H1 (cell line): ENCODE data around the gene ERP29. TPM values are rescaled to one million over a fixed set of nuclear protein-coding genes. Genes with fewer than 3 reads are reported as not detected.

Experiments
- CTCF ChIA-PET: fragments of 300-600 bp; sonication (Branson Sonifier 250); formaldehyde crosslinking; loops from one replicate; lab custom pipeline; 2021; ENCODE audit not compliant: partially characterized antibody; lab: Charles Lee
- POLR2A ChIA-PET: fragments of 300-600 bp; sonication (Branson Sonifier 250); formaldehyde crosslinking; loops from one replicate; lab custom pipeline; 2021; ENCODE audit warnings: inconsistent platforms; ENCODE audit not compliant: partially characterized antibody; lab: Charles Lee
- DNase-seq, 2 experiments: peaks; one replicate each; pipeline versions ENCODE4 v3.0.0 to v3.0.0-alpha.2; 2010 to 2022; ENCODE audit warnings: low spot score in 2 of 2, low read depth in 1 of 2, mixed read lengths in 1 of 2
- FAIRE-seq: peaks from 2 replicates; lab custom pipeline; 2011; peaks lifted over from hg19 to GRCh38; lab: Jason Lieb, UNC
- H2AFZ ChIP-seq: 2 replicates; pipeline ENCODE4 v1.8.1; 2012; ENCODE audit warnings: low read length, inconsistent platforms
- H2AK5ac ChIP-seq: 2 replicates; pipeline ENCODE4 v1.6.1; 2013; ENCODE audit warnings: low read depth, low read length
- H2BK120ac ChIP-seq: replicated peaks from 2 replicates; pipeline ENCODE3; 2013; ENCODE audit warnings: low read depth, low read length, inconsistent platforms
- H2BK12ac ChIP-seq: 2 replicates; pipeline ENCODE4 v1.6.1; 2013; ENCODE audit warnings: low read depth, low read length
- H2BK15ac ChIP-seq: 2 replicates; pipeline ENCODE4 v1.6.1; 2013; ENCODE audit warnings: low read length
- H2BK20ac ChIP-seq: 2 replicates; pipeline ENCODE4 v1.6.1; 2013; ENCODE audit warnings: low read length
- H2BK5ac ChIP-seq: 2 replicates; pipeline ENCODE4 v1.6.1; 2013; ENCODE audit warnings: low read depth, low read length
- H3K14ac ChIP-seq: 2 replicates; pipeline ENCODE4 v1.6.1; 2013; ENCODE audit warnings: inconsistent platforms; ENCODE audit not compliant: insufficient read length
- H3K18ac ChIP-seq: 2 replicates; pipeline ENCODE4 v1.6.1; 2013; ENCODE audit warnings: low read length; ENCODE audit errors: extremely low read depth
- H3K23ac ChIP-seq: 2 replicates; pipeline ENCODE4 v1.6.1; 2013; ENCODE audit warnings: inconsistent platforms; ENCODE audit not compliant: insufficient read length
- H3K23me2 ChIP-seq: 2 replicates; pipeline ENCODE4 v1.6.1; 2013; ENCODE audit warnings: low read depth, low read length
- H3K27ac ChIP-seq: 2 replicates; pipeline ENCODE4 v1.6.1; 2011; ENCODE audit warnings: low read depth, low read length, inconsistent platforms
- H3K27me3 ChIP-seq, 4 experiments: replicated peaks in 1 of 4; 1 replicate in 1 of 4; 2 replicates in 3 of 4; pipeline versions ENCODE4 v1.6.1 to v1.8.1; 2011 to 2013; ENCODE audit warnings: low read length in 3 of 4, mild to moderate bottlenecking in 3 of 4, inconsistent platforms in 2 of 4, mixed read lengths in 2 of 4, moderate library complexity in 1 of 4; ENCODE audit not compliant: control insufficient read depth in 3 of 4, insufficient read depth in 3 of 4; ENCODE audit errors: extremely low read depth in 1 of 4
- H3K36me3 ChIP-seq, 4 experiments: 2 replicates each; pipeline versions ENCODE4 v1.6.1 to v1.8.1; 2011 to 2013; ENCODE audit warnings: mild to moderate bottlenecking in 4 of 4, low read length in 3 of 4, moderate library complexity in 2 of 4, control low read depth in 1 of 4, inconsistent platforms in 1 of 4; ENCODE audit not compliant: insufficient read depth in 4 of 4, control insufficient read depth in 2 of 4
- H3K4ac ChIP-seq: replicated peaks from 2 replicates; pipeline ENCODE3; 2013; ENCODE audit warnings: low read length, low read depth, mixed read lengths, inconsistent platforms; ENCODE audit not compliant: insufficient read length
- H3K4me1 ChIP-seq, 4 experiments: replicated peaks in 1 of 4; 1 replicate in 1 of 4; 2 replicates in 3 of 4; pipeline versions ENCODE4 v1.6.1 to v1.8.1; 2011 to 2013; ENCODE audit warnings: low read length in 3 of 4, inconsistent platforms in 2 of 4, mixed read lengths in 1 of 4; ENCODE audit not compliant: insufficient read depth in 4 of 4, control insufficient read depth in 3 of 4
- H3K4me2 ChIP-seq, 2 experiments: 2 replicates each; pipeline versions ENCODE4 v1.6.1 to v1.8.1; 2011 to 2013; ENCODE audit warnings: low read depth in 2 of 2, low read length in 2 of 2, control low read depth in 1 of 2, inconsistent platforms in 1 of 2, mild to moderate bottlenecking in 1 of 2; ENCODE audit not compliant: insufficient read depth in 1 of 2
- H3K4me3 ChIP-seq, 4 experiments: fragments of 200-600, 300-600 bp in 1 of 4; sonication (generic), shearing (Covaris generic), sonication (Bioruptor Twin) in 1 of 4; 2 replicates each; pipeline versions ENCODE4 v1.5.1 to v1.8.1; 2011 to 2016; ENCODE audit warnings: low read length in 4 of 4, low read depth in 3 of 4, control low read depth in 2 of 4, inconsistent platforms in 2 of 4, mild to moderate bottlenecking in 2 of 4, mixed read lengths in 1 of 4, moderate library complexity in 1 of 4; ENCODE audit not compliant: insufficient read depth in 2 of 4; ENCODE audit errors: extremely low read depth in 1 of 4
- H3K56ac ChIP-seq: replicated peaks from 2 replicates; pipeline ENCODE3; 2013; ENCODE audit warnings: low read depth, mild to moderate bottlenecking, mixed read lengths, low read length, inconsistent platforms; ENCODE audit not compliant: insufficient read length
- H3K79me1 ChIP-seq: 2 replicates; pipeline ENCODE4 v1.6.1; 2013; ENCODE audit warnings: low read depth, low read length, control low read depth
- H3K79me2 ChIP-seq, 2 experiments: 2 replicates each; pipeline versions ENCODE4 v1.6.1 to v1.8.1; 2012 to 2013; ENCODE audit warnings: low read length in 2 of 2, mild to moderate bottlenecking in 2 of 2, inconsistent platforms in 1 of 2; ENCODE audit not compliant: insufficient read depth in 2 of 2, control insufficient read depth in 1 of 2
- H3K9ac ChIP-seq, 4 experiments: replicated peaks in 1 of 4; 1 replicate in 1 of 4; 2 replicates in 3 of 4; pipeline versions ENCODE4 v1.6.1 to v1.8.1; 2011 to 2013; ENCODE audit warnings: low read depth in 3 of 4, low read length in 3 of 4, control low read depth in 2 of 4, mild to moderate bottlenecking in 2 of 4, moderate library complexity in 2 of 4, inconsistent platforms in 1 of 4; ENCODE audit errors: extremely low read depth in 1 of 4
- H3K9me3 ChIP-seq, 2 experiments: 2 replicates each; pipeline versions ENCODE4 v1.6.1 to v1.8.1; 2012 to 2013; ENCODE audit warnings: mild to moderate bottlenecking in 2 of 2, moderate library complexity in 2 of 2, control low read depth in 1 of 2, inconsistent platforms in 1 of 2, low read depth in 1 of 2, low read length in 1 of 2, mixed read lengths in 1 of 2; ENCODE audit not compliant: insufficient read depth in 2 of 2
- H4K20me1 ChIP-seq, 2 experiments: replicated peaks in 1 of 2; 2 replicates each; pipeline versions ENCODE3 to v1.8.1; 2011 to 2013; ENCODE audit warnings: inconsistent platforms in 2 of 2, low read length in 2 of 2, mild to moderate bottlenecking in 1 of 2; ENCODE audit not compliant: insufficient read depth in 2 of 2, control insufficient read depth in 1 of 2
- H4K5ac ChIP-seq: 2 replicates; pipeline ENCODE4 v1.6.1; 2013; ENCODE audit warnings: low read length, low read depth, mixed read lengths, inconsistent platforms; ENCODE audit not compliant: insufficient read length
- H4K8ac ChIP-seq: 2 replicates; pipeline ENCODE4 v1.8.0; 2013; ENCODE audit warnings: mild to moderate bottlenecking, moderate library complexity, low read length, inconsistent platforms; ENCODE audit not compliant: insufficient read depth; ENCODE audit errors: extremely low read depth
- H4K91ac ChIP-seq: replicated peaks from 2 replicates; pipeline ENCODE3; 2013; ENCODE audit warnings: low read length, mixed read lengths, inconsistent platforms; ENCODE audit not compliant: insufficient read length
- ASH2L ChIP-seq: fragments of 200-600, 300-600 bp; sonication (generic); IDR thresholded peaks from one replicate; pipeline ENCODE4 v1.7.1; 2017; ENCODE audit warnings: low read length
- CBX8 ChIP-seq: fragments of 300-800, 300-1000 bp; sonication (generic); IDR thresholded peaks from 2 replicates; pipeline ENCODE4 v1.7.1; 2016; ENCODE audit warnings: low read depth, low read length, borderline replicate concordance
- CEBPB ChIP-seq: IDR thresholded peaks from 2 replicates; pipeline ENCODE4 v1.6.1; 2012; ENCODE audit warnings: low read depth, low read length
- EP300 ChIP-seq, 2 experiments: IDR thresholded peaks; 1 replicate in 1 of 2; 2 replicates in 1 of 2; pipeline ENCODE4 v1.6.1; 2011 to 2012; ENCODE audit warnings: low read depth in 2 of 2, low read length in 2 of 2, mild to moderate bottlenecking in 2 of 2, borderline replicate concordance in 1 of 2, inconsistent platforms in 1 of 2, moderate library complexity in 1 of 2
- GABPA ChIP-seq: IDR thresholded peaks from 2 replicates; pipeline ENCODE4 v1.6.1; 2011; ENCODE audit warnings: mild to moderate bottlenecking, low read length, moderate library complexity, borderline replicate concordance; ENCODE audit not compliant: insufficient read depth
- HDAC6 ChIP-seq: IDR thresholded peaks from one replicate; pipeline ENCODE4 v1.7.1; 2012; ENCODE audit warnings: low read depth, mild to moderate bottlenecking, inconsistent platforms, low read length, moderate library complexity
- PHF8 ChIP-seq: fragments of 200-600 bp; sonication (generic); conservative IDR thresholded peaks from 2 replicates; pipeline ENCODE4 v1.7.1; 2012; ENCODE audit warnings: low read depth, mild to moderate bottlenecking, inconsistent platforms, low read length, moderate library complexity
- POU5F1 ChIP-seq: IDR thresholded peaks from 2 replicates; pipeline ENCODE4 v1.6.1; 2011; ENCODE audit warnings: low read depth, mild to moderate bottlenecking, low read length, moderate library complexity
- RFX5 ChIP-seq: IDR thresholded peaks from 2 replicates; pipeline ENCODE4 v1.6.1; 2011; ENCODE audit warnings: low read depth, low read length, improper control_type of control experiment, borderline replicate concordance
- SIN3A ChIP-seq, 2 experiments: IDR thresholded peaks in 1 of 2; conservative IDR thresholded peaks in 1 of 2; 2 replicates each; pipeline ENCODE4 v1.6.1; 2011 to 2012; ENCODE audit warnings: low read length in 2 of 2, improper control_type of control experiment in 1 of 2, low read depth in 1 of 2, mild to moderate bottlenecking in 1 of 2
- SIRT6 ChIP-seq: IDR thresholded peaks from one replicate; pipeline ENCODE4 v1.7.1; 2012; ENCODE audit warnings: low read length, inconsistent platforms
- TAF1 ChIP-seq: IDR thresholded peaks from 2 replicates; pipeline ENCODE4 v1.6.1; 2011; ENCODE audit warnings: mild to moderate bottlenecking, low read depth, low read length
- TCF12 ChIP-seq: IDR thresholded peaks from 2 replicates; pipeline ENCODE4 v1.6.1; 2011; ENCODE audit warnings: low read depth, mild to moderate bottlenecking, low read length
- WGBS, 2 experiments: shearing (Covaris generic) in 1 of 2; methylation state at CpG; one replicate each; pipeline versions ENCODE4 v1.1.6 to v1.1.7; 2013 to 2015; ENCODE audit warnings: low lambda C conversion rate in 2 of 2, mixed read lengths in 2 of 2, inconsistent platforms in 1 of 2, low coverage in 1 of 2, missing lambda C conversion rate in 1 of 2; ENCODE audit not compliant: insufficient replicate concordance in 2 of 2, insufficient coverage in 1 of 2, insufficient read length in 1 of 2; ENCODE audit errors: extremely low coverage in 1 of 2, missing lambda C conversion rate in 1 of 2; 5-methylcytosine and 5-hydroxymethylcytosine counted together
- polyA plus RNA-seq, 7 experiments: library from polyadenylated mRNA; depleted of rRNA in 3 of 7; stranded (reverse) in 5 of 7; unstranded in 2 of 7; fragments of >200 nt in 5 of 7; fragments of 200-250 nt in 2 of 7; gene quantifications; 1 replicate in 5 of 7; 2 replicates in 1 of 7; 4 replicates in 1 of 7; pipeline versions ENCODE4 v1.2.1 to v1.2.3, GENCODE V29; 2011 to 2013; ENCODE audit warnings: missing spikeins in 2 of 7, mixed read lengths in 2 of 7
- total RNA-seq: library from RNA; stranded (reverse); fragmentation: NEBNext Ultra II Directional; extraction: Animal tissue kit (Norgen Biotek cat#: 25700); gene quantifications from 2 replicates; pipeline ENCODE4 v1.2.1, GENCODE V29; 2021
- TF ChIP-seq, protein P1 (sequence below): IDR thresholded peaks from 2 replicates; pipeline ENCODE4 v1.6.1; 2012; ENCODE audit warnings: inconsistent platforms

Gene ERP29
- total and polyA plus RNA-seq, 2 of the 8 experiments (the other 6 are each of a cell fraction or from before 2014, with no cell fraction given), result 88.7 to 171 TPM

DNA sequence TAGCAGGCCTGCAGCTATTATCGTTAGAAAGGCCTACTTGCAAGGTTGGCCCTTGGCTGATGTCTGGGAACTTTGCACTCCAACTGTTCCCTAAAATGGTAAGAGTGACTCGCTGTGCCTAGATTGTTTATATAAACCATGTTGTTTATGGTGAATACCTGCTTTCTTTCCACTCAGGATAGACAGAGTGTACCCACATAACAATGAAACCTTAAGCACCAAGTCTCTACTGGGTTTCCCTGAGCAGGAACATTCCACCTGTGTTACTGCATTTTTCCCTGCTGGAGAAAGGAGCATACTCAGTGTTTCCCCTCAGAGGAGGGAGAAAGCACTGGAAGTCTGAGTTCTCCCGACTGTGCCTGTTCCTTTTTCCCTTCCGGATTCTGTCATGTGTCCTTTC is 32.8 kb downstream of the ERP29 start:
- no peak overlapping the region for H3K27ac ChIP-seq
- FAIRE-seq, result no peak

More for the DNA sequence above, 32.8 kb downstream of the ERP29 start:
- H2BK12ac ChIP-seq, result no peak overlapping the region
- H3K79me2 ChIP-seq, result no peaks in the 10 kb centered on the region
- H4K20me1 ChIP-seq, result no peaks in the 10 kb centered on the region
- H3K56ac ChIP-seq, result no peak overlapping the region
- no peak overlapping the region for H4K8ac ChIP-seq
- no peak overlapping the region for H3K4me3 ChIP-seq
- no peak overlapping the region for H2AFZ ChIP-seq
- H4K91ac ChIP-seq, result no peak overlapping the region
- no peak overlapping the region for H2BK20ac ChIP-seq
- POLR2A ChIA-PET, result interaction anchor here (0.8 kb wide), 1 partner anchor 9 kb away, joined by 3 read pairs; no protein-coding TSS in a partner anchor
- no peak overlapping the region for H3K18ac ChIP-seq
- H3K4ac ChIP-seq, result no peak overlapping the region
- no peak overlapping the region for H2AK5ac ChIP-seq
- H3K23ac ChIP-seq, result no peak overlapping the region
- no peaks in the 10 kb centered on the region for H3K9me3 ChIP-seq
- TF ChIP-seq SIRT6 (no peak), TAF1 (no peak), CEBPB (no peak), EP300 (IDR thresholded peaks at IDR 0.05; ENCODE audit: borderline replicate concordance in 1 of 2, low read depth in 2 of 2, low read length in 2 of 2) (no peak), HDAC6 (no peak), CBX8 (no peak), GABPA (no peak), POU5F1 (no peak), PHF8 (no peak), TCF12 (no peak), RFX5 (no peak), ASH2L (no peak), SIN3A (conservative IDR thresholded peaks at IDR 0.05 in 1 of 2, IDR thresholded peaks at IDR 0.05 in 1 of 2; ENCODE audit: low read depth in 1 of 2, low read length in 2 of 2) (no peak)
- TF ChIP-seq, protein P1, sequence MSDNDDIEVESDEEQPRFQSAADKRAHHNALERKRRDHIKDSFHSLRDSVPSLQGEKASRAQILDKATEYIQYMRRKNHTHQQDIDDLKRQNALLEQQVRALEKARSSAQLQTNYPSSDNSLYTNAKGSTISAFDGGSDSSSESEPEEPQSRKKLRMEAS, result no peak
- no peak overlapping the region for H4K5ac ChIP-seq
- no peak for DNase-seq
- H3K4me2 ChIP-seq, result no peak overlapping the region
- H3K36me3 ChIP-seq, result peaks cover 10 to 82% (median 57%) of the 10 kb centered on the region in 4 experiments
- no peaks in the 10 kb centered on the region for H3K23me2 ChIP-seq
- H2BK120ac ChIP-seq, result no peak overlapping the region
- no peak overlapping the region for H3K14ac ChIP-seq
- WGBS, 2 experiments, result 86% methylated on average over 4 of the region's 4 CpGs; no CpG with 5 or more reads in 1 of the 2 experiments
- no peaks in the 10 kb centered on the region for H3K27me3 ChIP-seq
- no peak overlapping the region for H2BK5ac ChIP-seq
- no peak overlapping the region for H2BK15ac ChIP-seq
- H3K4me1 ChIP-seq, result no peaks in the 10 kb centered on the region
- H3K9ac ChIP-seq, result no peak overlapping the region
- no peaks in the 10 kb centered on the region for H3K79me1 ChIP-seq
- CTCF ChIA-PET, result no interaction called here
